ENCODE results near the gene CFAP53. TPM values are rescaled to one million over a fixed set of nuclear protein-coding genes. Genes with fewer than 3 reads are reported as not detected.

CFAP53 gene
- total and polyA plus RNA-seq, 2 of the 13 experiments (the other 11 are each of a cell fraction or from before 2014, with no cell fraction given): 0.05 to 0.07 TPM

DNA sequence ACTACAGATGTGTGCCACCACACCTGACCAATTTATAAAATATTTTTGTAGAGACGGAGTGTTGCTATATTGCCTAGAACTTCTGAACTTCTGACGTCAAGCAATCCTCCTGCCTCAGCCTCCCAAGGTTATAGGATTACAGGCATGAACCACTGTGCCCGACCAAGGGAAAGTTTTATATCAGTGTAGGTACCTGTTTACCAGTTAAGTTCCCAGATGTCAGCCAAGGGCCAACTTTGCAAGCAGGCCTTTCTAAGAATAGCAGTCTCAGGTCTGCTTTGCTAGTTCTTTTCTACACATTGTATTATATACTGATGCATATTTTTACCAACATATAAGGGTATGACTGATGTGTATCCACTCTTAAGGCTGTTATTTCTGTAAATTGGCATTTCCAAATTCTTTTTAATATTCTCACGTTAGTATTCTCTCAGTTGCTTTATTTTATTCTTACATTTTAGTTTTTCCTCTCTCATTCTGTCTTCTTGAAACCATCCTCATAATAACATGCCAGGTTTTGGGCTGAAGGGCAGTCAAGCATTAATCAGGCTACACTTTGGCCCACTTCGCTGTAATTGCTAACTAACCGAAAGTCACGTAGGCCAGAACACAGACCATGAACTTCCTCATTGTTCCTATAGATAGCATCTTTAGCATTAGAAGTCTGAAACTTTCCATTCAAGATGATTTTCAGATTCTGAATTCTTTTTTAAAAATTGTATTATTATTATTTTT lies 46.2 kb upstream of the CFAP53 start (continued):
- TF ChIP-seq, protein P1, sequence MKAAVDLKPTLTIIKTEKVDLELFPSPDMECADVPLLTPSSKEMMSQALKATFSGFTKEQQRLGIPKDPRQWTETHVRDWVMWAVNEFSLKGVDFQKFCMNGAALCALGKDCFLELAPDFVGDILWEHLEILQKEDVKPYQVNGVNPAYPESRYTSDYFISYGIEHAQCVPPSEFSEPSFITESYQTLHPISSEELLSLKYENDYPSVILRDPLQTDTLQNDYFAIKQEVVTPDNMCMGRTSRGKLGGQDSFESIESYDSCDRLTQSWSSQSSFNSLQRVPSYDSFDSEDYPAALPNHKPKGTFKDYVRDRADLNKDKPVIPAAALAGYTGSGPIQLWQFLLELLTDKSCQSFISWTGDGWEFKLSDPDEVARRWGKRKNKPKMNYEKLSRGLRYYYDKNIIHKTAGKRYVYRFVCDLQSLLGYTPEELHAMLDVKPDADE (CRISPR knock-in tag; IDR thresholded peaks at IDR 0.05): no peak
- TF ChIP-seq SAP130 (CRISPR knock-in tag; IDR thresholded peaks at IDR 0.05; ENCODE audit: low read depth) (0 out of 2 replicates have a peak, but pooled peaks have one; percentile 13), DMAP1 (CRISPR knock-in tag; IDR thresholded peaks at IDR 0.05) (no peak), ZNF816 (CRISPR knock-in tag; IDR thresholded peaks at IDR 0.05; ENCODE audit: borderline replicate concordance) (no peak), ZNF547 (CRISPR knock-in tag; IDR thresholded peaks at IDR 0.05) (no peak), ZFYVE20 (CRISPR knock-in tag; IDR thresholded peaks at IDR 0.05; ENCODE audit: borderline replicate concordance, low read depth) (no peak)
- TF ChIP-seq, protein P2, sequence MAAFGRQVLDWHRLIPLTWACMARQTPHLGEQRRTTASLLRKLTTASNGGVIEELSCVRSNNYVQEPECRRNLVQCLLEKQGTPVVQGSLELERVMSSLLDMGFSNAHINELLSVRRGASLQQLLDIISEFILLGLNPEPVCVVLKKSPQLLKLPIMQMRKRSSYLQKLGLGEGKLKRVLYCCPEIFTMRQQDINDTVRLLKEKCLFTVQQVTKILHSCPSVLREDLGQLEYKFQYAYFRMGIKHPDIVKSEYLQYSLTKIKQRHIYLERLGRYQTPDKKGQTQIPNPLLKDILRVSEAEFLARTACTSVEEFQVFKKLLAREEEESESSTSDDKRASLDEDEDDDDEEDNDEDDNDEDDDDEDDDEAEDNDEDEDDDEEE (CRISPR knock-in tag; IDR thresholded peaks at IDR 0.05): no peak

DNA sequence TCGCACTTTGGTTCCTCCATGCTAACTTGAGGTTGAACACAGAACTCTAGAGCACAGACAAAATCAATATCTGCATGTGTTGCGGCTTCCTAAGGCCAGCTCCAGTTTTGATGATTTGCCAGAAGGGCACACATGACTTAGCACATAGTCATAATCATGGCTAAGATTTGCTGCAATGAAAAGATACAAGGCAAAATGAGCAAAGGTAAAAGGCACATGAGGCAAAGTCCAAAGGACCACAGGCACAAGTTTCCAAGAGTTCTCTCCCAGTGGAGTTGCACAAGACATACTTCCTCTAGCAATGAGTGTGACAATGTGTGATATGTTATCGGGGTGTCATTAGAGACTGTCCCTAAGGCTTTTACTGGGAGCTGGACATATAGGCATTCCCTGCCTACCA lies 45.4 kb upstream of the CFAP53 start:
- CTCF ChIA-PET (ENCODE audit: low intra/inter-chr PET ratio, low total read pairs): no interaction called here
- DNase-seq (ENCODE audit: low spot score) (no peak), ATAC-seq (no peak), FAIRE-seq (no peak)
- WGBS (ENCODE audit: low lambda C conversion rate): 33% methylated on average over 3 of the region's 3 CpGs
- Histone ChIP-seq H2AFZ (ENCODE audit: low read length) (no peak overlapping the region), H3K4me1 (ENCODE audit: insufficient read depth, low read length) (peaks cover 51% of the 10 kb centered on the region), H3K27ac (ENCODE audit: extremely low read length, insufficient read depth, low read length) (no peak overlapping the region), H3K4me2 (ENCODE audit: low read depth, low read length) (peak overlapping the region; percentile 8; the same call in 1 of the 2 replicates), H3K9me3 (ENCODE audit: low read length) (no peaks in the 10 kb centered on the region), H3K36me3 (replicated peaks in 1 of 2; ENCODE audit: control insufficient read depth in 1 of 2, insufficient read depth in 2 of 2, low read length in 2 of 2) (no peaks in the 10 kb centered on the region), H3K27me3 (ENCODE audit: control insufficient read depth in 1 of 2, insufficient read depth in 2 of 2, low read length in 2 of 2) (no peaks in the 10 kb centered on the region), H3K9ac (ENCODE audit: insufficient read depth, low read depth, low read length) (no peak overlapping the region), H3K4me3 (replicated peaks in 1 of 3; ENCODE audit: insufficient read depth in 1 of 3, low read depth in 2 of 3, low read length in 3 of 3) (no peak overlapping the region), H3K79me2 (ENCODE audit: insufficient read depth, low read length) (no peaks in the 10 kb centered on the region), H4K20me1 (ENCODE audit: insufficient read depth, low read length) (no peaks in the 10 kb centered on the region)
- TF ChIP-seq DNMT1 (CRISPR knock-in tag; IDR thresholded peaks at IDR 0.05) (no peak), CEBPG (CRISPR knock-in tag; IDR thresholded peaks at IDR 0.05) (0 out of 2 replicates have a peak, but pooled peaks have one; percentile 24), HNF4A (CRISPR knock-in tag; IDR thresholded peaks at IDR 0.05) (peak; percentile 18; the same call in 1 of the 2 replicates), KDM5B (CRISPR knock-in tag; IDR thresholded peaks at IDR 0.05; ENCODE audit: borderline replicate concordance) (no peak), CEBPB (IDR thresholded peaks at IDR 0.05; ENCODE audit: borderline replicate concordance, low read depth, low read length) (peak; percentile 53; the same call in 1 of the 2 replicates), DPF2 (CRISPR knock-in tag; IDR thresholded peaks at IDR 0.05; ENCODE audit: borderline replicate concordance, low read depth) (no peak)
- in situ Hi-C loops (cut with HindIII; ENCODE audit: extremely low pct_ligation_motif_present, low pct_unique_long_range_greater_than_20kb): no loop called here
- intact Hi-C loops (cut with micrococcal nuclease; ENCODE audit: unreplicated experiment): no loop called here
- POLR2A ChIA-PET: no interaction called here
- BruUV-seq (replicated peaks): no TSS peak
